HG02610 (cell line): ENCODE measurements around the gene CCDC170.
"Not testable (repeated sequence)": the region's sequence is repeated elsewhere in the genome, so short reads cannot be mapped to it uniquely, and the experiment has no call there.

Experiments used
- ATAC-seq: cut with Tn5 transposase; IDR thresholded peaks from one replicate; pipeline ENCODE4 v1.9.1; 2021; ENCODE audit warnings: mild to moderate bottlenecking, moderate library complexity; ENCODE audit not compliant: unreplicated experiment

Gene CCDC170

GRCh38 chr6:151493161-151493803 lies 535 bp upstream of the CCDC170 start:
- ATAC-seq: no peak

GRCh38 chr6:151494235-151494935 lies 568 bp downstream of the CCDC170 start:
- no peak for ATAC-seq

GRCh38 chr6:151494936-151495320 lies 1.1 kb downstream of the CCDC170 start:
- no peak for ATAC-seq

GRCh38 chr6:151495380-151495779 lies 1.6 kb downstream of the CCDC170 start:
- ATAC-seq: no peak

GRCh38 chr6:151497905-151498304 lies 4.1 kb downstream of the CCDC170 start:
- ATAC-seq: peak; percentile 12

- ATAC-seq: peak; percentile 60
These were observed 4.5 kb downstream of the CCDC170 start for GRCh38 chr6:151498327-151498726.

- ATAC-seq: no peak
These were observed 5.7 kb downstream of the CCDC170 start for GRCh38 chr6:151499551-151499950.

GRCh38 chr6:151501511-151502136 lies 7.8 kb downstream of the CCDC170 start:
- ATAC-seq: no peak

GRCh38 chr6:151502499-151502898 lies 8.7 kb downstream of the CCDC170 start:
- ATAC-seq: no peak

- ATAC-seq: no peak
These were observed 12.9 kb downstream of the CCDC170 start for GRCh38 chr6:151506761-151507160.

- no peak for ATAC-seq
These were observed 15.2 kb downstream of the CCDC170 start for GRCh38 chr6:151509048-151509447.

GRCh38 chr6:151512481-151512880 lies 18.7 kb downstream of the CCDC170 start:
- ATAC-seq: no peak

GRCh38 chr6:151514000-151514730 lies 20.3 kb downstream of the CCDC170 start:
- ATAC-seq: no peak

GRCh38 chr6:151518992-151519391 lies 25.2 kb downstream of the CCDC170 start:
- ATAC-seq: not testable (repeated sequence)

- no peak for ATAC-seq
These were observed 29.2 kb downstream of the CCDC170 start for GRCh38 chr6:151523034-151523433.

- no peak for ATAC-seq
These were observed 30.2 kb downstream of the CCDC170 start for GRCh38 chr6:151524059-151524458.

GRCh38 chr6:151534576-151534975 lies 40.8 kb downstream of the CCDC170 start:
- ATAC-seq: no peak

GRCh38 chr6:151535476-151536187 lies 41.8 kb downstream of the CCDC170 start:
- no peak for ATAC-seq

- ATAC-seq: no peak
These were observed 42.3 kb downstream of the CCDC170 start for GRCh38 chr6:151536188-151536479.

- ATAC-seq: no peak
These were observed 43.7 kb downstream of the CCDC170 start for GRCh38 chr6:151537556-151537955.
